MM.1S (cell line): Measurements from ENCODE around the gene STAT5A.

Experiments
- DNase-seq: peaks from one replicate; pipeline ENCODE4 v3.0.0-alpha.2; 2015
- H2AFZ ChIP-seq: fragments of 300-600 bp; sonication (generic); 2 replicates; pipeline ENCODE4 v1.6.0; 2016; ENCODE audit warnings: antibody characterized with exemption, low read length
- H3F3A ChIP-seq: fragments of 300-600 bp; sonication (generic); 2 replicates; pipeline ENCODE4 v1.6.1; 2016; ENCODE audit warnings: mild to moderate bottlenecking, antibody characterized with exemption, low read length, moderate library complexity, mixed read lengths; ENCODE audit not compliant: insufficient read depth
- H3K27ac ChIP-seq: fragments of 300-600 bp; sonication (generic); 2 replicates; pipeline ENCODE4 v1.5.1; 2016; ENCODE audit warnings: mild to moderate bottlenecking, low read length
- H3K27me3 ChIP-seq: fragments of 300-600 bp; sonication (generic); replicated peaks from 2 replicates; pipeline ENCODE4 v1.6.0; 2016; ENCODE audit warnings: low read length; ENCODE audit not compliant: insufficient read depth
- H3K36me3 ChIP-seq: fragments of 300-600 bp; sonication (generic); replicated peaks from 2 replicates; pipeline ENCODE4 v1.6.1; 2016; ENCODE audit warnings: mild to moderate bottlenecking, low read length, mixed read lengths; ENCODE audit not compliant: insufficient read depth
- H3K4me1 ChIP-seq: fragments of 300-600 bp; sonication (generic); 2 replicates; pipeline ENCODE4 v1.6.1; 2016; ENCODE audit warnings: low read length, mixed read lengths
- H3K4me2 ChIP-seq: fragments of 300-600 bp; sonication (generic); 2 replicates; pipeline ENCODE4 v1.6.0; 2016; ENCODE audit warnings: low read depth, low read length
- H3K4me3 ChIP-seq: fragments of 300-600 bp; sonication (generic); 2 replicates; pipeline ENCODE4 v1.5.1; 2016; ENCODE audit warnings: low read length, mixed read lengths
- H3K79me2 ChIP-seq: fragments of 300-600 bp; sonication (generic); 2 replicates; pipeline ENCODE4 v1.6.1; 2016; ENCODE audit warnings: mixed run types, low read length, mixed read lengths
- H3K9ac ChIP-seq: fragments of 300-600 bp; sonication (generic); 2 replicates; pipeline ENCODE4 v1.6.1; 2016; ENCODE audit warnings: low read length, mixed read lengths
- H3K9me2 ChIP-seq: fragments of 300-600 bp; sonication (generic); replicated peaks from 2 replicates; pipeline ENCODE4 v1.6.1; 2016; ENCODE audit warnings: mild to moderate bottlenecking, low read length, mixed read lengths; ENCODE audit not compliant: insufficient read depth
- H3K9me3 ChIP-seq: fragments of 300-600 bp; sonication (generic); replicated peaks from 2 replicates; pipeline ENCODE4 v1.6.1; 2016; ENCODE audit warnings: mild to moderate bottlenecking, low read length, mixed read lengths; ENCODE audit not compliant: insufficient read depth
- H4K20me1 ChIP-seq: fragments of 300-600 bp; sonication (generic); 2 replicates; pipeline ENCODE4 v1.6.1; 2016; ENCODE audit warnings: mild to moderate bottlenecking, low read length, moderate library complexity, mixed read lengths; ENCODE audit not compliant: insufficient read depth
- CTCF ChIP-seq: fragments of 300-600 bp; sonication (generic); IDR thresholded peaks from 2 replicates; pipeline ENCODE4 v1.5.1; 2016; ENCODE audit warnings: antibody characterized with exemption, low read length, mixed read lengths
- EZH2 ChIP-seq: fragments of 300-600 bp; sonication (generic); optimal IDR thresholded peaks from 2 replicates; pipeline ENCODE3; 2017; ENCODE audit warnings: low read depth, mild to moderate bottlenecking, antibody characterized with exemption, low read length, mixed read lengths
- EZH2phosphoT487 ChIP-seq: fragments of 300-600 bp; sonication (generic); IDR thresholded peaks from 2 replicates; pipeline ENCODE4 v1.6.1; 2018; ENCODE audit warnings: antibody characterized with exemption, low read length

The STAT5A gene

DNA sequence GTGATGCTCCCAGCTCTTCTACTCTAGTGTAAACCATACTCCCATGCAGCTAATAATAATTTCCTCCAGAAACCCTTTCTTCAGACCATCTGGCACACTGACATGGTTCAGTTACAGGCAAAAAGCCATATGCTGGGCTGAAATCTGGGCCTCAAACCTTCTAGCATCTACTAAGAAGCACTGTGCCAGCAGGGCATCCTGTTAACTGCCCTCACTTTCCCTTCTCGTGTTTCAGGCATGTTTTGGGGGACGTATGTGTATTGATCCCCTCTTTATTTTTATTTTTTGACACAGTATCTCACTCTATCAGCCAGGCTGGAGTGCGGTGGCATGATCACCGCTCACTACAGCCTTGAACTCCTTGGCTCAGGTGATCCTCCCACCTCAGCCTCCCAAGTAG is 33.3 kb downstream of the STAT5A start:
- Histone ChIP-seq H4K20me1 (no peaks in the 10 kb centered on the region), H3K9me2 (no peaks in the 10 kb centered on the region), H3K4me2 (no peak overlapping the region), H3K36me3 (no peaks in the 10 kb centered on the region), H3K79me2 (no peaks in the 10 kb centered on the region), H3K9me3 (no peaks in the 10 kb centered on the region), H3K4me3 (no peak overlapping the region), H3K4me1 (no peaks in the 10 kb centered on the region), H2AFZ (no peak overlapping the region), H3K9ac (no peak overlapping the region), H3K27ac (no peak overlapping the region), H3K27me3 (no peaks in the 10 kb centered on the region), H3F3A (no peaks in the 10 kb centered on the region)
- TF ChIP-seq EZH2 (no peak), EZH2phosphoT487 (no peak), CTCF (no peak)
- no peak for DNase-seq

DNA sequence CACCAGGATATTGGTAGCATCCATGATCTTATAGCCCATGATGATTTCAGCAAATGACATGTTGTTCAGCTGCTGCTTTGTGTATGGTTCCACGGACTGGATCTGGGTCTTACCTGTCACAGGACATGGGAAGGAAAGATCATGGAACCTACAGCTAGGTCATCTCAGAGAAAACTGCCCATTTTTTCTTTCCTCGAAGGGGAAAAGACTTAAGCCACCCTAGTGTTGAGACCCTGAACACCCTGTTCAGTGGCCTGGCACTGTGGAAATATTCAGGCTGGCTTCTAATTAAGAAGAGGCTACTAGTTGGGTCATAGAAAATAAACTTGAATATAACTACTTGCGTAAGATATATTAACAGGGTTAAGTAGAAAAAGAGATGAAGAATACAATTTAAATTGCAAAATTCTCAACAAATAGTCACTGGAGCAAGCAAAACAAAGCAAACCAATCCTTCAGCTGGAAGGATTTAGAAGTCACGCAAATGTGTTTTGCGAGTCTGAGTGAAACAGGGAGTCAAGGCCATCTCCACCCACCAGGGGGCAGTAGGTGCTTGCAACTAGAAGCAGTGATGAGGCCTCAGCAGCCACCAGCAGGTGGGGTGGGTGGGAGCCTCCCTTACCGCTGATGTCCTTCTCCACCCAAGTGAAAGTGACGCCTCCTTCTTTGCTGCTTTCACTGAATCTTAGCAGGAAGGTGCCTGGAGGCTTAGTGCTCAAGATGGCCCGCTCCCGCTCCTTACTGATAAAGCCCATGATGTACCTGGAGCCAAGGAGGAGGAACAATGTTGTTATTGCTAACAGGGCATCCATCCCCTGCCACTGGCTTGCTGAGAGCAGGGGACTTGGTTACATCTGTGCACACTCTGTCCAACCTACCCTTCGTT is 34.3 kb downstream of the STAT5A start:
- H3K27ac ChIP-seq: no peak overlapping the region
- H3K4me1 ChIP-seq: no peaks in the 10 kb centered on the region

DNA sequence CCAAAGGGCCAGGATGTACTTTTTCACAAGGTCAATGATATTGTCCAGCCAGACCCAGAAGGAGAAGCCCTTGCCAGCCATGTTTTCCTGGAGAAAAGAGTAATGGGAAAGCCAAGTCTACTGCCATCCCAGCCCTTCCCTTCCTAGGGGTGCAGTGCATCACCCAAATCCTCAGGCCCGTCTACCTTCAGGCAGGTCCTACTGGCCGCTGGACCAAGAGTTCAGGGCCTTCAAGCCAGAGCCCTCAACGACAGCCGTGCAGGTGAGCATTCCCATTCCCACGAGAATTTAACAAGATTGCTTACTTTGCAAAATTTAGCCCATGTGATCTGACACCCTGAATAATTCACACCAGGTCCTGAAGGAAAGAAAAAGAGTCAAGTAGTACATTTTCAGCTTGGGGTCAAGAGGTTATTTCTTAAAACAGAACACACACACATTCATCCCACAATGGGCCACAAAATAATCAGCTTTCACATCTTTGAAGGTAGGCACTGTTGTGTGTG is 35.0 kb downstream of the STAT5A start:
- H3K79me2 ChIP-seq: no peaks in the 10 kb centered on the region
- no peak overlapping the region for H3K4me2 ChIP-seq
- no peak overlapping the region for H3K9ac ChIP-seq
- no peaks in the 10 kb centered on the region for H3K9me2 ChIP-seq
- no peak overlapping the region for H3K27ac ChIP-seq
- TF ChIP-seq EZH2 (no peak), CTCF (no peak), EZH2phosphoT487 (no peak)
- no peaks in the 10 kb centered on the region for H3F3A ChIP-seq
- H3K4me1 ChIP-seq: no peaks in the 10 kb centered on the region
- DNase-seq: no peak
- H4K20me1 ChIP-seq: no peaks in the 10 kb centered on the region
- H3K4me3 ChIP-seq: no peak overlapping the region
- H3K36me3 ChIP-seq: no peaks in the 10 kb centered on the region
- H3K27me3 ChIP-seq: no peaks in the 10 kb centered on the region
- H3K9me3 ChIP-seq: no peaks in the 10 kb centered on the region
- H2AFZ ChIP-seq: no peak overlapping the region

More for the DNA sequence above, 34.3 kb downstream of the STAT5A start:
- TF ChIP-seq EZH2 (no peak), CTCF (peak; percentile 100)
- H3K4me2 ChIP-seq: no peak overlapping the region
- H3K9me3 ChIP-seq: no peaks in the 10 kb centered on the region
- H4K20me1 ChIP-seq: no peaks in the 10 kb centered on the region
- no peak overlapping the region for H3K4me3 ChIP-seq
- DNase-seq: peak; percentile 93
- H2AFZ ChIP-seq: no peak overlapping the region
- H3K27me3 ChIP-seq: no peaks in the 10 kb centered on the region
- H3K36me3 ChIP-seq: no peaks in the 10 kb centered on the region
- no peaks in the 10 kb centered on the region for H3K9me2 ChIP-seq
- no peaks in the 10 kb centered on the region for H3K79me2 ChIP-seq
- H3K9ac ChIP-seq: no peak overlapping the region
- no peaks in the 10 kb centered on the region for H3F3A ChIP-seq
